Stimulated activated CD8-positive, alpha-beta memory T cell treated with anti-CD3 and anti-CD28 coated beads, Interleukin-12 subunit alpha, Interleukin-12 subunit beta, amount 100 ng/mL, for 4 hours (primary cell): ENCODE data around the gene BIRC6.

Source experiments
- DNase-seq: peaks from one replicate; pipeline ENCODE4 v3.0.0-alpha.2; 2020; ENCODE audit warnings: low read depth

Gene BIRC6

GRCh38 chr2:32376756-32377155 is 19.9 kb downstream of the BIRC6 start:
- DNase-seq = no peak

GRCh38 chr2:32377928-32378327 is 21.1 kb downstream of the BIRC6 start:
- DNase-seq = no peak

- no peak for DNase-seq
These were observed 22.5 kb downstream of the BIRC6 start for GRCh38 chr2:32379352-32379751.

GRCh38 chr2:32383858-32384257 is 27.0 kb downstream of the BIRC6 start:
- no peak for DNase-seq

GRCh38 chr2:32384529-32384928 is 27.7 kb downstream of the BIRC6 start:
- no peak for DNase-seq

GRCh38 chr2:32386739-32387138 is 29.9 kb downstream of the BIRC6 start:
- no peak for DNase-seq

GRCh38 chr2:32399221-32399620 is 42.4 kb downstream of the BIRC6 start:
- no peak for DNase-seq

GRCh38 chr2:32402091-32402490 is 45.3 kb downstream of the BIRC6 start:
- DNase-seq = no peak

GRCh38 chr2:32403782-32404181 is 47.0 kb downstream of the BIRC6 start:
- no peak for DNase-seq

GRCh38 chr2:32404691-32405090 is 47.9 kb downstream of the BIRC6 start:
- DNase-seq = no peak

- no peak for DNase-seq
These were observed 59.7 kb downstream of the BIRC6 start for GRCh38 chr2:32416519-32416918.

GRCh38 chr2:32417659-32418058 is 60.8 kb downstream of the BIRC6 start:
- DNase-seq = no peak

- no peak for DNase-seq
These were observed 62.0 kb downstream of the BIRC6 start for GRCh38 chr2:32418778-32419177.

- no peak for DNase-seq
These were observed 65.3 kb downstream of the BIRC6 start for GRCh38 chr2:32422133-32422532.

GRCh38 chr2:32423536-32423935 is 66.7 kb downstream of the BIRC6 start:
- DNase-seq = no peak

- no peak for DNase-seq
These were observed 67.9 kb downstream of the BIRC6 start for GRCh38 chr2:32424739-32425138.

- no peak for DNase-seq
These were observed 68.9 kb downstream of the BIRC6 start for GRCh38 chr2:32425719-32426141.

- DNase-seq = no peak
These were observed 71.1 kb downstream of the BIRC6 start for GRCh38 chr2:32427672-32428610.

GRCh38 chr2:32430804-32431203 is 74.0 kb downstream of the BIRC6 start:
- no peak for DNase-seq

- DNase-seq = no peak
These were observed 79.3 kb downstream of the BIRC6 start for GRCh38 chr2:32436150-32436549.

GRCh38 chr2:32442020-32442467 is 85.2 kb downstream of the BIRC6 start:
- no peak for DNase-seq

GRCh38 chr2:32446369-32446768 is 89.5 kb downstream of the BIRC6 start:
- DNase-seq = no peak

GRCh38 chr2:32450851-32451250 is 94.0 kb downstream of the BIRC6 start:
- DNase-seq = no peak
